ENCODE results near the gene CUL4A.

CUL4A gene

DNA sequence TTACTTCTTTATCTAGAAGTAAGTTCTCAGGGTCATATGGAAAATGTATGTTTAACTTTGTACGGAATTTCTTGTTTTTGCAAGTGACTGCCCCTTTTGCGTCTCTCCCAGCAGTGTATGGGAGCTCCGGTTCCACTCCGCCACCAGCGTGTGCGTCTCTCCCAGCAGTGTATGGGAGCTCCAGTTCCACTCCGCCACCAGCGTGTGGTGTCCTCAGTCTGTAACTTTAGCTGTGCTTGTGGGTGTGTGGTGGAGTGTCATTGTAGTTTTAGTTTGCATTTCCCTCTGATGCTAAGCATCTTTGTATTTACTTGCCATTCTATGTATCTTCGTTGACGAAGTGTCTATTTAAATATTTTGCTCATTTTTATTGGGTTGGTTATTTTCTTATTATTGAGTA lies 2.4 kb downstream of the CUL4A start:
- H3K4me3 ChIP-seq (ENCODE audit: low read depth, low read length): no peak overlapping the region
- in situ Hi-C loops (cut with HindIII; ENCODE audit: low sequenced_read_pairs): no loop called here
- DNase-seq (ENCODE audit: low read depth, low spot score): no peak
- TF ChIP-seq, protein P1, sequence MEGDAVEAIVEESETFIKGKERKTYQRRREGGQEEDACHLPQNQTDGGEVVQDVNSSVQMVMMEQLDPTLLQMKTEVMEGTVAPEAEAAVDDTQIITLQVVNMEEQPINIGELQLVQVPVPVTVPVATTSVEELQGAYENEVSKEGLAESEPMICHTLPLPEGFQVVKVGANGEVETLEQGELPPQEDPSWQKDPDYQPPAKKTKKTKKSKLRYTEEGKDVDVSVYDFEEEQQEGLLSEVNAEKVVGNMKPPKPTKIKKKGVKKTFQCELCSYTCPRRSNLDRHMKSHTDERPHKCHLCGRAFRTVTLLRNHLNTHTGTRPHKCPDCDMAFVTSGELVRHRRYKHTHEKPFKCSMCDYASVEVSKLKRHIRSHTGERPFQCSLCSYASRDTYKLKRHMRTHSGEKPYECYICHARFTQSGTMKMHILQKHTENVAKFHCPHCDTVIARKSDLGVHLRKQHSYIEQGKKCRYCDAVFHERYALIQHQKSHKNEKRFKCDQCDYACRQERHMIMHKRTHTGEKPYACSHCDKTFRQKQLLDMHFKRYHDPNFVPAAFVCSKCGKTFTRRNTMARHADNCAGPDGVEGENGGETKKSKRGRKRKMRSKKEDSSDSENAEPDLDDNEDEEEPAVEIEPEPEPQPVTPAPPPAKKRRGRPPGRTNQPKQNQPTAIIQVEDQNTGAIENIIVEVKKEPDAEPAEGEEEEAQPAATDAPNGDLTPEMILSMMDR (IDR thresholded peaks at IDR 0.05; ENCODE audit: low read depth, low read length): peak; percentile 25

DNA sequence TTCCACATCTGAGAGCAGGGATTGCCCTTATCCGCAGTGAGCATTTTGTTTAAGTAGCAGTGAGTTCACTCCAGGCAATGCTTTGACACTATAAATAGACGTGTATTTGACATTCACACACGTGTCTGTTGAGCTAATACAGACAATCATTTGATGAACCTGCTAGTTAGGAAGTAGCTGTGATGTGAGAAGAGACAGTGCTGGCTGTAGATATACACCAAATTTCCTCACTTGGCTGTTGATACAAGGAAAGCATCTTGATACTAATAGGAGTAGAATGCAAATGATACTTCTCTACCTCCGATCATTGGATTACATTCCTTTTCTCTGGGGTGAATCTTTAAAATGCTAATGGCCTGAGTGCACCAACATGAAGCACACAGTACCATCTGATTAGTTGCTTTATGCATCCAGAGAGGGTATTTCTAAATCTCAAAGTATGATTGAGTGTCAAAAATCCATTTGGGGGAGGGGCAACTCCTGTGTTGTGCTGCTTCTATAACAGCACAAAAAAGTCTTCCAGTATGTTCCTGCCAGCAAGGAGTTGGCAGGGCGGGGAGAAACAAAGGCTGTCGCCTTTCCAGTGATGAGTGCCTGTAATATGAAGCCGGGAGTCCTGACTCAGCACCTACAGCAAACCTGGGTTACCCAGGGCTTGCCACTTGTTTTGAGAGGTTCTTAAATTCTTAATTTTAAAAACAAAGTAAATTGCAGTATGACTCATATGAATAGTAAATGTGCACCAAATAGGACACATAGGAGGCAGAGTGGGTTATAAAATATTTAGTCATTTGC lies 7.0 kb downstream of the CUL4A start:
- TF ChIP-seq, protein P1 (IDR thresholded peaks at IDR 0.05; ENCODE audit: low read depth, low read length): no peak
- in situ Hi-C loops (cut with HindIII; ENCODE audit: low sequenced_read_pairs): no loop called here
- H3K4me3 ChIP-seq (ENCODE audit: low read depth, low read length): no peak overlapping the region
- peak; percentile 86 for DNase-seq (ENCODE audit: low read depth, low spot score)

DNA sequence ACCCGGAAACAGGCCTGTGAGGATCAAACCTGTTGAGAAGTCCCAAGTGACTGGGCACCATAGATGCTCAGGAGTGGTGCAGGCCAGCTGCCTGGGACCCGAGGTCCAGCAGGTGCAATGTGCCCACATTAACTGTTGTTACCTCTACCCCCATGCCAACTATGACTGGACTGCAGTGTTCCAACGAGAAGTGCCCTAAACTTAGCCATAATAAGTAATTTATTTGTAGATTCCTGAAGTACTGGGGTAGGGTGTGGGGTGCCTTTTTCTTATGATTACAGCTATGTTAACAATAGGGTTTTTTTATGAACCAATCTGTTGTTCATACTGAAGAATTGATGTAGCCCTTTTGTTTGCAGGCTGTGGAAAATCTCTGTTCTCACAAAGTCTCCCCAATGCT lies 9.2 kb downstream of the CUL4A start:
- no peak overlapping the region for H3K4me3 ChIP-seq (ENCODE audit: low read depth, low read length)
- TF ChIP-seq, protein P1 (IDR thresholded peaks at IDR 0.05; ENCODE audit: low read depth, low read length): no peak
- in situ Hi-C loops (cut with HindIII; ENCODE audit: low sequenced_read_pairs): no loop called here
- no peak for DNase-seq (ENCODE audit: low read depth, low spot score)

DNA sequence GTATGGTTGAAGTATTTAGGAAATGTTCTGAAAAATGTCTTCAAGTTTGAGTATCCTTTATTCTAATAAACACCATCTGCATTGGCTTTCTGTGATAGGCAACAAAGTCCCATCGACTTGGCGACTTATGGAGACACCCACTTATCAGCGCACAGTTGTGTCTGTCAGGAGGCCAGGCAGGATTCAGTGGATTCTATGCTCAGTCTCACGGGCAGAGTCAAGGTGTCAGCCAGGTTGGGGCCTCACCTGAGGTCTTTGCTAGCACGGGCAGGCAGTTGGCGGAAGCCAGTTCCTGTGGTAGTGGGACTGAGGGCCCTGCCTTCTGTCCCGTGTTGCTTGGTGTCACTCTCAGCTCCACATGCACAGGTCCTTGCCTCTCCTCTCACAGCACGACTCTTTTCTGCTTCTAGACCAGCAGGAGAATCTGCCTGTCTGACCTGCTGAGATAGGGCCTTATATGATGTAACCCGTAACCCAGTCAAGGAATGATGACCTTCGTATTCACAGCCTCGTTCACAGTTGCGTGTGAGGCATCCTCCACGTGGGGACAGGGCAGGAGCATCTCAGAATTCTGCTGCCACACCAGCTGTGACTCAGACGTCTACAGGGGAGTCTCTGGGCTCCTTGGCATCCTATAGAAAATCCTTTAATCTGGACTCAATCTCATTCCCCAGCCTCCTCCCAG lies 10.0 kb downstream of the CUL4A start:
- no peak for DNase-seq (ENCODE audit: low read depth, low spot score)
- TF ChIP-seq, protein P1 (IDR thresholded peaks at IDR 0.05; ENCODE audit: low read depth, low read length): no peak
- in situ Hi-C loops (cut with HindIII; ENCODE audit: low sequenced_read_pairs): no loop called here
- no peak overlapping the region for H3K4me3 ChIP-seq (ENCODE audit: low read depth, low read length)

DNA sequence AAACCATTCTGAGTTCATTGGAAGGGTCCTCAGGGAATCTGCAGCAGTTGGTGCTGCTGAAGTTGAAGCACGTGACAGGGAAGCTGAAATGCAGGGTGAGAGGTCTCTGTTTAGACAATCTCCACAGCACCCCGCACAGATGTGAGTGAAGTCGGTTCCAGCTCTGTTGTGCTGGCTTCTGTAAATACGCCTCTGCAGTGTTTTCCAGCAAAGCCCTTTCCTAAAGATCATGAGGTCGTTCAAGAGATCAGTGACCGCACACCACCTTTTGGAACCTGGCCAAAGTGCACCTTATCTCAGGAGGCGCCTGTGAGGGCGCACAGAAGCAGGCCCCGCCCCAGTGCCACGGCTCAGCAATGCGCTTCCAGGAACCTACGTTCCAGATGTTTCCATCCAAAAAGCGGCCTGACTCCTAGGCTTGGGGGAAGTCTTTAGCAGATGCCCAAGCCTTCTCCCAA lies 10.8 kb downstream of the CUL4A start:
- in situ Hi-C loops (cut with HindIII; ENCODE audit: low sequenced_read_pairs): no loop called here
- TF ChIP-seq, protein P1 (IDR thresholded peaks at IDR 0.05; ENCODE audit: low read depth, low read length): no peak
- no peak overlapping the region for H3K4me3 ChIP-seq (ENCODE audit: low read depth, low read length)
- no peak for DNase-seq (ENCODE audit: low read depth, low spot score)

DNA sequence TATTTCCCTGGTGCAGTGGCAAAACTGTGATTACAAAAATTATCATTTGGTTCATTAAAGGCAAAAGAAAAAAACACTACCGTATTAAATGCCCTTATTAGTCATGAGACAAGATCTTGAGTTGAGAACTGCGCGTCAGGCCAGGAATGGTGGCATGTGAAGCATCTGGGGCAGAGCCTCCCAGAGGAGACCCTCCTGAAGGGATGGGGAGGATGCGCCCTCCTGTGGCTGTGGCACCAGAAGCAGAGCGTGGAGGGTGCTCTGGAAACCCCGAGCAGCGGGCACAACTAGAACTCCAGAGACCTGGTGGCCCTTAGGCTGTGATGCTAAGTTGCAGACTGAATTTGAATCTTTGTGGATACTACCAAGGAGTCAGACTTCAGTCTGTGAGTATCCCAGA lies 11.5 kb downstream of the CUL4A start:
- H3K4me3 ChIP-seq (ENCODE audit: low read depth, low read length): no peak overlapping the region
- DNase-seq (ENCODE audit: low read depth, low spot score): no peak
- TF ChIP-seq, protein P1 (IDR thresholded peaks at IDR 0.05; ENCODE audit: low read depth, low read length): peak; percentile 34
- in situ Hi-C loops (cut with HindIII; ENCODE audit: low sequenced_read_pairs): no loop called here
